Bone marrow (tissue), 2 donors: ENCODE data around the gene ABCC3.
"Not testable (repeated sequence)": the region's sequence is repeated elsewhere in the genome, so short reads cannot be mapped to it uniquely, and the experiment has no call there.

ENCODE experiments used
- DNase-seq, 2 donors: peaks; one replicate each; lab custom pipeline; 2025; lab: John Stamatoyannopoulos, UW

ABCC3 gene

GRCh38 chr17:50666316-50666715 lies 31.6 kb downstream of the ABCC3 start:
- DNase-seq, result no peak

DNA sequence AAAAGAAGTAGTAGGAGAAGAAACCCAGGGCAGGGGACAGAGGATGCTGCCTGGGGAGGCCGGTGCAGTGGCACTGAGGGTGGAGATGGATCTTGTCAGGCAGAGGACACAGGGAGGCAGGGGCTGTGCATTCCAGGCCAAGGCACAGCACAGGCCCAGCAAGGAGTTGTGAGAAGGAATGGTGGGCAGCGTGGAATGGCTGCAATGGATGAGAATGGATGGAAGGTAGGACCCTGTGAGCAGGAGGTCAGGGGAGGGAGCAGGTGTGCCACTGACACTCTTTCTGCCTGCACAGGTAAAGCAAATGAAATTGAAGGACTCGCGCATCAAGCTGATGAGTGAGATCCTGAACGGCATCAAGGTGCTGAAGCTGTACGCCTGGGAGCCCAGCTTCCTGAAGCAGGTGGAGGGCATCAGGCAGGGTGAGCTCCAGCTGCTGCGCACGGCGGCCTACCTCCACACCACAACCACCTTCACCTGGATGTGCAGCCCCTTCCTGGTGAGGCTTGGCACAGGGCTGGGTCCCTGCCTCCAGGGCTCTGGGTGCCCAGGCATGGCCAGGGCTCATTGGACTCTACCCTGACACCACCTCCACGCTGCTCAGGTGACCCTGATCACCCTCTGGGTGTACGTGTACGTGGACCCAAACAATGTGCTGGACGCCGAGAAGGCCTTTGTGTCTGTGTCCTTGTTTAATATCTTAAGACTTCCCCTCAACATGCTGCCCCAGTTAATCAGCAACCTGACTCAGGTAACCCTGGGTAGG lies 32.8 kb downstream of the ABCC3 start:
- no peak for DNase-seq

- DNase-seq, result no peak
These were observed 33.5 kb downstream of the ABCC3 start for GRCh38 chr17:50668025-50668837.

GRCh38 chr17:50668838-50669581 lies 34.3 kb downstream of the ABCC3 start:
- no peak for DNase-seq

DNA sequence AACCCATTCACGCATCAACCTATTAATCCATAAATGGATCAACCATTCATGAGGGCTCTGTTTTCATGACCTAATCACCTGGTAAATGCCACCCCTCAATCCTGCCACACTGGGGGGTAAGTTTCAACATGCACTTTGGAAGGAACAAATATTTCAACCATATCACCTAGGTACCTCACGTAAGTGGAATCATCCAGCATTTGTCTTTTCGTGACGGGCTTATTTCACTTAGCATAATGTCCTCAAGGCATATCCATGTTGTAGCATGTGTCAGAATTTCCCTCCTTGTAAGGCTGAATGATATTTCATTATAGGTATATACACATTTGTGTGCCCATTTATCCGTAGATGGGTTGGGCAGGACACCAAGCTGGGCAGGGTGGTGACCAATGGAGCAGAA lies 37.4 kb downstream of the ABCC3 start:
- no peak for DNase-seq

GRCh38 chr17:50672831-50673551 lies 38.3 kb downstream of the ABCC3 start:
- no peak for DNase-seq

DNA sequence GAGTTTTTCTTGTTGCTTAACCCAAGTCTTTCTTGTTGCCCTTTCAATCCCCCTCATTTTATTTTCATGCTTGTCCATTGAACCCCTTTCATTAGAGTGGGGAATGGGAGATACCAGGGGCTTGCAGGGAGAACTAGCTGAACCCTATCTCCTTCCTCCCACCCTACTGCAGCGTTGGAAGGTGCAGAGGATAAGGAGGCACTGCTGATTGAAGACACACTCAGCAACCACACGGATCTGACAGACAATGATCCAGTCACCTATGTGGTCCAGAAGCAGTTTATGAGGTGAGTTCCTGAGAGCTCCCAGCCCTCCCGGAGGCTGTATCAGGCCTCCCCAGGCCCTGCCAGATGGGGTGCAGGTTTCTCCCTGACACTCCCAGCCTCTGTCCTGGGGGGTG lies 40.5 kb downstream of the ABCC3 start:
- DNase-seq, result no peak

GRCh38 chr17:50675627-50676026 lies 40.9 kb downstream of the ABCC3 start:
- DNase-seq, result no peak

- no peak for DNase-seq
These were observed 41.6 kb downstream of the ABCC3 start for GRCh38 chr17:50676065-50676975.

DNA sequence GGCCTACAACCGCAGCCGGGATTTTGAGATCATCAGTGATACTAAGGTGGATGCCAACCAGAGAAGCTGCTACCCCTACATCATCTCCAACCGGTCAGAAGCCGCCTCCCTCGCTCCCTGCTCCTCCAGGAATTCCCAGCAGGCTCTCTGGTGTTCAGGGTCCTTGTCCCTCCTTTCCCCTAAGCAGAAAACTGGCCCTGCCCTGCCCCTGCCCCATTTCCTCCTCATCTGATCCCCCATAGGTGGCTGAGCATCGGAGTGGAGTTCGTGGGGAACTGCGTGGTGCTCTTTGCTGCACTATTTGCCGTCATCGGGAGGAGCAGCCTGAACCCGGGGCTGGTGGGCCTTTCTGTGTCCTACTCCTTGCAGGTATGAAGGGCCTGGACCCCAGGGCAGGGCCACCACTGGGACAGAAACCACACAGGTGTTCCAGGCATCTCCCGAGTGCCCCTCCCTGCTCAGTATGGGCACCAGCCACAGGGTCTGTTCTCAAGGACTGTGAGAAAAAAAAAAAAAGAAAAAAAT lies 43.2 kb downstream of the ABCC3 start:
- no peak for DNase-seq

DNA sequence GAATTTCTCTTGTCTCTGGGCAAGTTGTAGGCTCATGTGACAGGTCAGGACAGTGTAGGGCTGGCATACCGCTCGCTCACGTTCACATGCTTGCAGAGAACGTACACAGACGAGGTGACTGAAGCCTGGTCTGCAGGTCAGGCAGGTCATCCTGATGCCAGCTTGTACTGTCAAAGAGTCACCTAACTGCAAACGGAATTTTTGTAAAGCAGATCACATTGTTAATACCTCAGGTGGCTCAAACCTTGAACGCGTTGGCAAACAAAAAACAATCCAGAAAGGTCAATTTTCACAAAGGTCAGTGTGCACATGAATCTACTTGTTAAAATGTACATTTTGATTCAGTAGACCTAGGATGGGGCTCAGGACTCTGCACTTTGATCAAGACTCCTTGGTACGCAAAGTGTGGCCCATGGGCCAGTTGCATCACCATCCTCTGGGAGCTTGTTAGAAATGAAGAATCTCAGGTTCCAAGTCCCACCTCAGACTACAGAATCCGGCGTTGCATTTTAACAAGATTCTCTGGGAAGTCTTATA lies 44.4 kb downstream of the ABCC3 start:
- no peak for DNase-seq

GRCh38 chr17:50680126-50680525 lies 45.4 kb downstream of the ABCC3 start:
- DNase-seq, result no peak

DNA sequence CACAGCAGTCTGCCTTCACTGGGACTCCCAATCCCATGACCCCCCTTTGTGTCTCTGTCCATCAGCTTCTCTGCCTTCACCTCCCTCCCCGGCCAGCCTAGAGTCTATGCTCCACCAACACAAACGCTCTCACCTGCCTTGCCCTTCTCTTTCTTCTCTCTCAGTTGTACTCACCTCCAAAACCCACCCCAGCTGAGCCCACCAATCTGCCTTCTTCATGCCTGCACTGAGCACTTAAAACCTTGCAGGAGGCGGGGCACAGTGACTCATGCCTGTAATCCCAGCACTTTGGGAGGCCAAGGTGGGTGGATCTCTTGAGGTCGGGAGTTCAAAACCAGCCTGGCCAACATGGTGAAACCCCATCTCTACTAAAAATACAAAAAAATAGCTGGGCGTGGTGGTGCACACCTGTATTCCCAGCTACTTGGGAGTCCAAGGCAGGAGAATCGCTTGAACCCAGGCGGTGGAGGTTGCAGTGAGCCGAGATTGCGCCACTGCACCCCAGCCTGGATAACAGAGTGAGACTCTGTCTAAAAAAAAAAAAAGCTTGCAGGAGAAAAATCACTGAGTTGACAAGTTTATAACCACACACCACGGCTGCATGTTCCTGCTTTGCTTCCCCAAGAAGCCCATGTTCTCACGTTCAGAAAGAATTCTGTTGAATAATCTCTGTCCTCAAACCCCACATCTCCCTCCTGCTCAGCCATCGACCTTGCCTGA lies 46.0 kb downstream of the ABCC3 start:
- not testable (repeated sequence) for DNase-seq

DNA sequence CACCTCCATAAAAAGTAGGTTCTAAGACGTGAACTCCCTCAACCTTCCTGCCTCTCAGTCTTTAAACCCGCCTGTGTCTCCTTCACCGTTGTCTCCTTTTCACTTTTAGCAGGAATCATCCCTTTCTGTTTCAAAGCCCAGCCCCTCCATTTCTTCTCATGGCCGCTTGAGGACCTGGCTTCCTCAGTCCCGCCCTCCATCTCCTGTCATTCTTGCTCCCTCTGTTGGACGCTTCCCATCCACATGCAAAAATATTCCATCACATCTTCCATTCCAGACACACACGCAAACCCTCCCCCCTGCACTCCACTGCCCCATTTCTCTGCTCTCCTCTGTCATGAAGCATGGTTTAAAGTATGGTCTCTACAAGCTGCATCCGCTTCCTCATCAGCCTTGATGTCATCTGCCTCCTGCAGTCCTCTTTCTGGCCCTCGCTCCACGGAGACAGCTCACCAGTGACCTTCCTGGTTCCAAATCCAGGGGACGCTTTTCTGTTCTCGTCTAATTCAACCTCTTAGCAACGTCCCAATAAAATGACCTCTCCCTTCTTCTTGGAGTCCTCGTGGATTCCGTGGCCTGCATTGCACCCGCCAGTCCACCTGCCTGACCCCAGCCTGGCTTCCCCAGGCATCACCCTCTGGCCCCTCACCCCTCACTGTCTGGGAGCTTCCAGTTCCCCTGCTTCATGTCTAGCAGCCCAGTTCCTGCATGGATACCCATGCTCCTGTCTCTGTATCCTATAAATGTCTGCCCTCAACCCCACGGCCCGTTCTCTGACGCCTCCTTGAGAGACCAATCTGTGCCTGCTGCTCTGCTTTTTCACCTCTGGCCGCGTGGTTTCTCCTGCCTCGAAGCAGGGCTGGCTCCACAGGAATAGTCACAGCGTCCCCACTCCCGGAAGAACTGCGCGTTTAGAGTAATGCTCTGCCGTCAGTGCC lies 46.9 kb downstream of the ABCC3 start:
- peak in 1 of 2 donors; percentile 63 for DNase-seq

DNA sequence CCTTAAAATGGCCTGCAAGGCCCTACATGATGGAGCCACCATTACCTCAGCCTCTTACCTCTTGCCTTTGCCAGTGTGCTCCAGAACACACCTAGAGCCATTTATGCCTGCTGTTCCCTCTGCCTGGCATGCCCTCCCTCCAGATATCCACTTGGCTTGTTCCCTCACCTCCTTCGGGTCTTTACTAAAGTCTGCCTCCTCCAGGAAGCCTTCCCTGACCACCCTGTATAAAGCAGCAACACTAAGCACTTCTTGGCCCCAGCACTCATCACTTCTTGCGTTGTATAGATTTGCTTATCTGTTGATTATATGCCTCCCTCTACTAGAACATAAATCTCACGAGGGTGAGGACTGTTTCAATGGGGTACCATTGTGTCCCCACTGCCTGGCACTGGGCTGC lies 47.8 kb downstream of the ABCC3 start:
- DNase-seq, result no peak

DNA sequence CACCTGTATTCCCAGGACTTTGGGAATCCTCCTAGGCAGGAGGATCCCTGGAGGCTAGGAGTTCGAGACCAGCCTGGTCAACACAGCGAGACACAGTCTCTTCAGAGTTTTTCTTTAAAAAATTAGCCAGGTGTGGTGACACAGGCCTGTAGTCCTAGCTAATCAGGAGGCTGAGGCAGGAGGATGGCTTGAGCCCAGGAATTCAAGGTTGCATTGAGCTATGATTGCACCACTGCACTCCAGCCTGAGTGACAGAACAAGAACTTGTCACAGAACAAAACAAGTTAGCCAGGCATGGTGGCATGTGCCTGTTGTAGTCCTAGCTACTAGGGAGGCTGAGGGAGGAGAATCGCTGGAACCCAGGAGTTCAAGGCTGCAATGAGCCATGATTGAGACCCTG lies 48.3 kb downstream of the ABCC3 start:
- DNase-seq, result no peak

GRCh38 chr17:50683434-50684287 lies 49.0 kb downstream of the ABCC3 start:
- DNase-seq, result no peak

DNA sequence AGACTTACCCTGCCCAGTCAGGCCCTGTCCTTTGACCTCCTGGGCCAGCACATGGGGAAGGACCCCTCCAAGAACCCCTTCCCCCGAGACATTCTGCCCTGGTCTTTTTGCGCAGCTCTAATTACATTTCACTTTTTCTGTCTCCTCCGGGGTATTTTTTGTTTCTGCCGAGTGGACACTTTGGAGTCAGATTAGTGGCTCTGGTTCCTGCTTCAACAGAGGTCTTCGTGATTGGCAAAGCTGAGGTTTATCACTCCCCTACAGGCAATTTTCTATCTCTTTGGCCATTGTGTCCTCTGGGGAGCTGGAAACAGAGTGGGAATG lies 49.6 kb downstream of the ABCC3 start:
- DNase-seq, result no peak
